Measurements from ENCODE around the gene ANKDD1B.
"Not testable (repeated sequence)": the region's sequence is repeated elsewhere in the genome, so short reads cannot be mapped to it uniquely, and the experiment has no call there.

The ANKDD1B gene

DNA sequence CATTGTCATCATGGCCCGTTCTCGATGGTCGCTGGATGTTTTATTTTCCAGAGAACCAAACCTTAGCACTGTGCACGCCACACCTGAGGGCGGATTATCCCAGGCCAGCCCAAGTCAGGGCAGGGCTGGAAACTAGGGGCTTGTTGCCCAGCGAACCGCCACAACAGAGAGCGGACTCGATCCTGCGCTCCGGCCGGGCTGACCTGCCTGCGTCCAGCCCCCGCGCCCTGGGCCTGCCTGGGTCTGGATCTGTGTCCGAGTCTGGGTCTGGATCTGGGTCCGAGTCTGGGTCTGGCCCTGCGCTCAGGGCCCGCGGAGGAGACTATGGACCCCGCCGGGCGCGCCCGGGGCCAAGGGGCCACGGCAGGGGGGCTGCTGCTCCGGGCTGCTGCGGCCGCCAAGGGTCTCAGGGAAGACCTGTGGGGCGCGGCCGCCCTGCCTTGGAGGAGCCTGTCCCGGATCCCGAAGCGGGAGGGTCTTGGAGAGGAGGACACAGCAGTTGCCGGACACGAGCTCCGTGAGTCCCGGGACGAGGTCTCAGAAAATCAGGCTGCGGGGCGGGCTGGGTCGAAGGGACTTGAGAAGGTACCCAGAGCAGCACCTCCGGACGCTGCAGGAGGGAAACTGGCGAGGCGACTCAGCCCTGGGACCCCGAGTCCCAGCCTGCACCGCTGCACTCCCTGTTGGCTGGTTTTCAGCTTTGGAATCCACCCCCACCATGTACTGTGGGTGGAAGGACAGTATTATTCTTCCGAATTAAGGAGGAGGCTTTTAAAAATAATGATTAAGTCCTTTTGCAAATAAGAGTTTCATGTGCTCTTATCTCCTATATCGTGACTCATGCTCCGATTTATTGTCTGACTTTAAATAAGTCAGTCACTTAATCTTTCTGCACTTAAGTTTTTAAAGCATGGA, at the start of gene ANKDD1B:
Gene ANKDD1B, plus strand, starts transcription at position 143 of the 915 bp plus-strand sequence. Its CDS starts 182 bp downstream, at position 325.
- peak; percentile 68 for DNase-seq

GRCh38 chr5:75565991-75566709, 45.1 kb upstream of the ANKDD1B start:
- not testable (repeated sequence) for DNase-seq

GRCh38 chr5:75566710-75567309, 44.4 kb upstream of the ANKDD1B start:
- peak; percentile 51 for DNase-seq

DNA sequence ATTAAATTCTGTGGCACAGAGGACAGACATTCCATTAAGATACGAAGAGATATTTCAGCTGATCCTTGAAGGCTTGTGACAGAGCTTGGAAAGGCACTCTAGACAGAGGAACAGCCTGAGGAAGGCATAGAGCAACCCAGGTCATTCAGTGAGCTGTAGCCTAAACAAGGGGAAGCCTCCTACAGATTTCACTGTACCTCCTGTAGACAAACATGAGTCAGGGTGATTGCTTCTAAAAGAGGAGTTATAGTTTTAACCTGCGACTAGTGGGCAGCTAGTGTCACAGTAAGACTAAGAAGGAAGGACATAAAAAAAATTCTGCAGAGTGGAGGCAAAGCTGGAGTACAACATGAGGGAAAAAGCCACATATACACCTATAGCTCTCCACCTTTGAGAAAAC, 43.5 kb upstream of the ANKDD1B start:
- no peak for DNase-seq

DNA sequence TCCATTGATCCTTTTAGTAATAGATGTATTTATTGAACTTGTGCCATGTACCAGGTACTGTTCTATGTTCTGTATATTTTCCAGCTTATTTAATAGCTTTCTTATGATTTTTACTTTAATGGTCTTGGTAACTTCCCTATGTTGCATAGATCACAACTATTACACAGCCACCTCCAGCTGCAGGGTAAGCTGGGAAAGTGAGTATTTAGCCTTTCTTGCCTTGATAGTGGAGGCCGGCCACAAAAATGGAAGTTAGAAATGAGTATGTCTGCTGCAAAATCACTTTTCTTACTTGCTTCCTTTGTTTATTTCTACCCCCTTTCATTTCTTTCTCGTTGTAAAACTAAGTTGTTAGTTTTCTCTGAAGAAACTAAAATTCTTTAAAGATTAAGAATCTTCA, 43.1 kb upstream of the ANKDD1B start:
- DNase-seq = no peak

DNA sequence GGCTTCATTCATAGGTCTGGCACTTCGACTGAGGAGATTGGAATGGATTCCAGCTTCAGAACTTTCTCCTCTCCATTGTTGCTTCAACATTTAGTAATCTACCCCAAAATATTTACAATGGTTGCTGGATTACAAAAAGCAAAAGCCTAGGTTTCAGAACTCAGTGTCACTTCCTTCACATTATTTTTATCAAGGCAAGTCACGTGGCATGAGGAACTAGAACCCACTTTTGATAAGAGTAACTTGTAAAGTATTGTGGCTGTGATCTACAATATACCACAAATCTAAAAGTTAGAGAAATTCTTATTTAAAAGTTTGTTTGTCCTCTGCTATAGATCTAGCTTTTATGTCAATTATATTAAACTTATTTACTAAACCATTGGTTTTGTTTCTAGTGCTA, 39.7 kb upstream of the ANKDD1B start:
- DNase-seq = no peak

DNA sequence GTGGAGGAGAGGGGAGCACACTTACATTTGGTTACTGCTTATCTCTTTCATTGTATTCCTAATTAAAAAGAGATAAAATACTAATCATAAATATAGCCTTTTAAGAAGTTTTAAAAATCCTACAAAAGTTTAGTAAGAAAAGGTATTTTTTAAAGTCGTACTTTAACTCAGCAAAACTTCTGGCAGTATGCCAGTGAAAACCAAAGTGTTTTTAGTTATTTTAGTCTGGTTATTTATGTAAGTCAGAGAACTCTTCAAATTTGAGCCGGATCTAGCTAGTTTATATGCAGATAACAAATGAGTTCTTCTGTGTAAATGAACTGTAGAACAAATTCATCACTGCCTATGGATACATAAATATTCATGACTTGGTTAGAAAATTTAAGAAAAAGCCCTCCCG, 36.5 kb upstream of the ANKDD1B start:
- DNase-seq = peak; percentile 13

DNA sequence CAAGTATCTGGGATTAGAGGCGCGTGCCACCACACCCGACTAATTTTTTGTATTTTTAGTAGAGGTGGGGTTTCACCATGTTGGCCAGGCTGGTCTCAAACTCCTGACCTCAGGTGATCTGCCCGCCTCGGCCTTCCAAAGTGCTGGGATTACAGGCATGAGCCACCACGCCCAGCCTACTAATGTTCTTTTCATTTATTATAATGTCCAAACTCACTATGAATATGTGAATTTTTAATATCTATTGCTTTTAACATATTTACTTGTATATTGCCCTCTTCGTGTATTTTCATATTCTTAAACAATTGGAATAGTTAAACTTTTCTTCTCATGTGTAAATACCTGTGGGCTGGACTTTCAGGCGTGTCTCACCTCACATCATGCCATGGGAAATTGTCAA, 33.0 kb upstream of the ANKDD1B start:
- not testable (repeated sequence) for DNase-seq

- DNase-seq = no peak
Observed at GRCh38 chr5:75584641-75585040, 26.6 kb upstream of the ANKDD1B start.

- no peak for DNase-seq
Observed at GRCh38 chr5:75588666-75589065, 22.6 kb upstream of the ANKDD1B start.

GRCh38 chr5:75600535-75600934, 10.7 kb upstream of the ANKDD1B start:
- DNase-seq = no peak

DNA sequence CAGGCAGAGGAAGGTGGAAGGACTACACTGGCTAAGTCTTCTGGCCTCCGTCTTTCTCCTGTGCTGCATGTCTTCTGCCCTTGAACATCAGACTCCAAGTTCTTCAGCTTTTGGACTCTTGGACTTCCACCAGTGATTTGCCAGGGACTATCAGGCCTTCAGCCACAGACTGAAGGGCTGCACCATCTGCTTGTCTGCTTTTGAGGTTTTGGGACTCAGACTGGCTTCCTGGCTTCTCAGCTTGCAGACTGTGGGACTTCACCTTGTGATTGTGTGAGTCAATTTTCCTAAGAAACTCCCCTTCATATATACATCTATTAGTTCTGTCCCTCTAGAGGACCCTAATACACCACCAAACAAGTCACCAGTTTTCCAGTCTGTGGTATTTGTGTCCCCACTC, 9.7 kb upstream of the ANKDD1B start:
- DNase-seq = no peak

DNA sequence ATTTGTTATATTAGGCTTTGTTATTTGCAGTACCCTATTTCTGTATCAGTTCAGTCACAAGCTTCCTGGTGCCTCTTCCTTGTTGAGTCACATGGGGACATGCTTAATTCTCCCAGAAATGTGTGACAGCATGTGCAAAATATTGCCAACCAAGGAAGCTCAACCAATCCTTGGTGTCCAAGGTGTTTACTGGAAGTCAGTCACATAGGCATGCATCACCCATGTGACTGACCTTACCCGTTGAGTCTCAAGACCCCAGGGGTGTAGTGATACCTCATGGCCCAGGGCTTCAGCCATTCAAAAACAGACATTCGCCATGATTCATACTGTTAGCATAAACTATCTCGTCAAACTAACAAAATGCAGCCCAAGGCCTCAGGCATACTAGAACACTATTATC, 9.3 kb upstream of the ANKDD1B start:
- DNase-seq = no peak

DNA sequence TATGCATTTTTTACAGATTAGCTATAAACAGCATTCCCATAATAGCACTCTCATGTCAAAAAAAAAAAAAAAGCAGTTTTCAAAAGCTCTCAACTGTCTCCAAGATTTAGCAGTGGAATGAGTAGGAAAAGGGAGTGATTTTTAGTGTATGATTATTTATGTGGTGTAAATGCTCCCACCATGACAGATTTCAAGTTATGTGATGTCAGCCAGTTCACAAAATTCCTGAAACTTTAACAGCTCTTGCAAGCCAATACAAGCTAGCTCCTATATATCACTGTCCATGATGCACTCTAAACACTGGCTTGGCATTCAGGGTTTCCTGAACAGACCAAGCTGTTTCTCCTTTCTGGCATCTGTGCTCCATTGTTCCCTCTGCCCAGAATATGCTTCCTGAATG, 7.9 kb upstream of the ANKDD1B start:
- DNase-seq = no peak

- DNase-seq = no peak
Observed at GRCh38 chr5:75603821-75604220, 7.4 kb upstream of the ANKDD1B start.

DNA sequence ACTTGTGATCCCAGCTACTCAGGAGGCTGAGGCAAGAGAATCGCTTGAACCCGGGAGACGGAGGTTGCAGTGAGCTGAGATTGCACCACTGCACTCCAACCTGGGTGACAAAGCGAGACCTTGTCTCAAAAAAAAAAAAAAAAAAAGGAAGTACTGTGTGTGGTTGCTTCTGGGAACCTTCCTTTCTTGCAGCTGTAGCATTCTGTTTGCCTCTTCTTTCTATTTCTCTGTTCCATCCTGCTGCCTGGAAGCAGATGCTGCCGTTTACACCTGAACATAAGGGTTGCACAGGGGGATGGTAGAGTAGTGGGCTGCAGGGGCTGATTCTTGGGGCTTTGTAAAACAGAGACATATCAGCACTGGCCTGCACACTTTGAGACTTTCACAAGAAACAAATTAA, 3.9 kb upstream of the ANKDD1B start:
- not testable (repeated sequence) for DNase-seq

DNA sequence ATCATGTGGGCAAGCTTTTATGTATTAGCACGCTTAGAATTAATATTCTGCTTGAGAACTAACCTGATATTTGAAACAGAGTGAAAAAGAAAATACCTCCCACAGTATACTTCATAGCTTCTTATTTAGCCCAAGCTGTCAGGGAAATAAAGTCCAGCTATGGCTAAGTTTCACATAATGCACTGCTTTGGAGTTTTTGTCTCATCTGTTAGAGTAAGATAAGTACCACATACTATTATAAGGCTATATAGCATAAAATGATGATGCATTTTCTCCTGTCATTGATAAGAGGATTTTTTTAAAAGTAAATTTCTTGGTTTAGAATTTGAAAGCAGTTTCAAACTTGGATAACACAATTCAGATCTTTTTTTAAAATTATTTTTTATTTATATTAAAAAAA, 2.4 kb upstream of the ANKDD1B start:
- no peak for DNase-seq

DNA sequence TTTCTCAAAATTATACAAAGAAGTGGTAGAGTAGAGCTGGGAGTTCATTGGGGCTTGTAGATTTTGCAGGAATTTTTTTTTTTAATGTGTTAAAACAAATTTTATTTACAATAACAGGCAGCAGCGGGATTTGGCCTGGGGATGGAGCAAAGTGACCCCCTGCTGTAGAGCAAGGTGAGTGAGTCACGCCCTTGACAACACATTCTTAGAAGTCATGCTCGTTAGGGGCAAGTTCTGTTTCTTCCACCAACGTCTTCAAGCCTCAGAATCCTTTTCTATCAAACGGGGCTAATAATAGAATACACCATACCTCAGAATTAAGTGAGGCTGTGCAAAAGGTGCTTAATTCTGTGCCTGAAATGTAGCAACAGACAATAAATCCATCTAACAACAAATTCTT, 1.1 kb upstream of the ANKDD1B start:
- no peak for DNase-seq

DNA sequence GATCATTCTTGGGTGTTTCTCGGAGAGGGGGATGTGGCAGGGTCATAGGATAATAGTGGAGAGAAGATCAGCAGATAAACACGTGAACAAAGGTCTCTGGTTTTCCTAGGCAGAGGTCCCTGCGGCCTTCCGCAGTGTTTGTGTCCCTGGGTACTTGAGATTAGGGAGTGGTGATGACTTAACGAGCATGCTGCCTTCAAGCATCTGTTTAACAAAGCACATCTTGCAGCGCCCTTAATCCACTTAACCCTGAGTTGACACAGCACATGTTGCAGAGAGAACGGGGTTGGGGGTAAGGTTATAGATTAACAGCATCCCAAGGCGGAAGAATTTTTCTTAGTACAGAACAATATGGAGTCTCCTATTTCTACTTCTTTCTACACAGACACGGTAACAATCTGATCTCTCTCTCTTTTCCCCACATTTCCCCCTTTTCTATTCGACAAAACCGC, 368 bp upstream of the ANKDD1B start:
- DNase-seq = peak; percentile 49

- DNase-seq = no peak
Observed at GRCh38 chr5:75612226-75612569, 945 bp downstream of the ANKDD1B start.

- DNase-seq = no peak
Observed at GRCh38 chr5:75612901-75613300, 1.6 kb downstream of the ANKDD1B start.

- no peak for DNase-seq
Observed at GRCh38 chr5:75614176-75614575, 2.9 kb downstream of the ANKDD1B start.

- peak; percentile 15 for DNase-seq
Observed at GRCh38 chr5:75616371-75616881, 5.2 kb downstream of the ANKDD1B start.
